HG03108 (cell line): ENCODE data around the gene SLC16A2.

Source experiments
- ATAC-seq: cut with Tn5 transposase; IDR thresholded peaks from one replicate; pipeline ENCODE4 v1.9.1; 2021; ENCODE audit warnings: moderate library complexity; ENCODE audit not compliant: unreplicated experiment

SLC16A2 gene

DNA sequence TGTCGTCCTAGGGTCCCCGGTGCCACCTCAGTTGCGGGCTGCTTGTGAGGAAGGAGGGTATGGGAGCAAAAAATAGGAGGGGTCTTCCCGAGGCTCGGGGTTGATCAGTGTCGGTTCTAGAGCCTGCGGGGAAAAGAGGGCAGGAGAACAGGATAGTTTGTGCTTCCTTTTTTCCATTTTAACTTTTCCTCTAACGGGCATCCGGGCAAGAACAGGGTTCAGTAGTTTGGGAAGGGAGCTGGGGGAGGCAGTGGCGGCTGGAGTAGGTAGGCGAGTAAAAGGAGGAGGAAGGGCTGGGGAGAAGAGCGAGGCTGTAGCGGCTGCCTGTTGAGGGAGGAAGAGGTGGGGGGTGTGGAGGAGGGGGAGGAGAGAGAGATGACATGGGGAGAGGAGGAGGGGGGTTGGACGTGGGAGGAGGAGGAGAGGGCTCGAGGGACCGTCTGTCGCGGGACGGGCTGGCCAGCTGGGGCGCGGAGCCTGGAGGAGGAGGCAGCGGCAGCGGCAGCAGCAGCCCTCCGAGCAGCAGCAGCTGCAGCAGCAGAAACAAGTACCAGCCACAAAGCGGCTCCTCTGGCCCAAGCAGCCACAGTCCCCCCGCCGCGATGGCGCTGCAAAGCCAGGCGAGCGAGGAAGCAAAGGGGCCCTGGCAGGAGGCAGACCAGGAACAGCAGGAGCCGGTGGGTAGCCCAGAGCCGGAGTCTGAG is at the start of gene SLC16A2:
Gene SLC16A2 (plus strand): TSS at position 458 of the 704 bp plus-strand sequence. CDS start 145 bp downstream, at position 603.
- no peak for ATAC-seq

DNA sequence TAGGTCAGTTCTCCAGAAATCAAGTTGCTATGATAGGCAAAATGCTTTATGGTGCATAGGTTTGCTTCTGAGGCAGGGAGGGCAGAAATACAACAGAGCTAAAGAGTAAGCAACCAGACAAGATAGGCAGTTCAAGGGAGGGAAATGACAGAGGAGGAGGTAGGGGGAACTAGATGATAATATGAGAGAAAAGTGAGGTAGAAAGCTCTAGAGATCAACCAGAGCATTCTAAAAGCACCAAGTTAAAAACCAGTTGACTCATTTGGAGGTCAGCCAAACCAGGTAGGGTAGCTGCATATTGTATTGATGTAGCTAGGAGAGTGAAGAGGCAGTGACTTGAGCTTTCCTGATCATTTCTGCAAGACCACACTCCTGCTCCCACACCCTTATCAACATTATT is 49.0 kb upstream of the SLC16A2 start:
- no peak for ATAC-seq

DNA sequence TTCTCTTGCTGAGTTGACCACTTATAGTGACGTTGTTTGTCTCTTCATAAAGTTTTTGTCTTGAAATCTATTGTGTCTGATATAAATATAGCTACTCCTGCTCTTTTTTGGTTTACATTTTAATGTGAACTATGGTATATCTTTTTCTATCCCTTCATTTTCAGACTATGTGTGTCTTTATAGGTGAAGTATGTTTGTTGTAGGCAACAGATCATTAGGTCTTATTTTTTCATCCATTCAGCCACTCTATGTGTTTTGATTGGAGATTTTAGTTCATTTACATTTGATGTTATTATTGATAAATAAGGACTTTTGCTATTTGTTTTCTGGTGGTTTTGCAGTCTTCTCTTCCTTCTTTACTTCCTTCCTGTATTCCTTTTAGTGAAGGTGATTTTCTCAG is 44.0 kb upstream of the SLC16A2 start:
- ATAC-seq, result no peak

DNA sequence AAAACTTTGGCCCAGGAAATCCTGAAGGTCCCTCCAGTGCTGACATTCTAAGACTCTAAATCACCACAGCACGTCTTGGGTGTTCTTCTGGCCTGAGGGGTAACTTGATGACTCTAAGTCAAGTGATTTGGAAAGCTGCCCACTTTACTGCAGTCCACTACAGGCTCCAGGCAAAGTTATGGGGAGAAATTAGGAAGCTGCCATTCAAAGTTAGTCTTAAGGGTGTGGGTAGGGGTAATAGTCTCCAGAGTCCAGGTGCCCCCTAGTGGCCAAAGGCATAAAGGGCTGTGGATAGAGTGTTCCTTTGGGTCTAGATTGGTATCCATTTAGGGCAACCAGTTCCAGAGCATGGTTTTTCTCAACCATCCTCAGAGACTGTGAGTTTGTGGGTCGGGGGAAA is 38.7 kb upstream of the SLC16A2 start:
- ATAC-seq, result no peak

DNA sequence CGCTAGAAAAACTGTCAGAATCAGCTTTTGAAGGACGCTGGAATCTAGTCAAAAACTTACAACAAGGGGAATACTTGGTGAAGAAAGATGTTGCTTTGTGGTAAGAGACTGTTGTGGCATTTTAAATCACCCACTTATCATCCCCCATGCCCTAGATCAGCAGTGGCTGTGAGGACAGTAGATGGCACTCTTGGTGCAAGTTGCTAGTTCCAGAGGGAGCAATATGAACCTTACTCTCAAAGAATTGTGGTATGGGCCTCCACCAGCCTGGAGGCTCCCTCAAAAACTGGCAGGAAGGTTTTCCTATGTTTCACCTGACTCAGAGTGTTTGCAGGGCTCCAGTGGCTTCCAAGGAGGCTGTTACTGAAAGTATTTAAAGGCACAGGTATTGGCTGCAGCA is 37.7 kb upstream of the SLC16A2 start:
- ATAC-seq, result no peak

DNA sequence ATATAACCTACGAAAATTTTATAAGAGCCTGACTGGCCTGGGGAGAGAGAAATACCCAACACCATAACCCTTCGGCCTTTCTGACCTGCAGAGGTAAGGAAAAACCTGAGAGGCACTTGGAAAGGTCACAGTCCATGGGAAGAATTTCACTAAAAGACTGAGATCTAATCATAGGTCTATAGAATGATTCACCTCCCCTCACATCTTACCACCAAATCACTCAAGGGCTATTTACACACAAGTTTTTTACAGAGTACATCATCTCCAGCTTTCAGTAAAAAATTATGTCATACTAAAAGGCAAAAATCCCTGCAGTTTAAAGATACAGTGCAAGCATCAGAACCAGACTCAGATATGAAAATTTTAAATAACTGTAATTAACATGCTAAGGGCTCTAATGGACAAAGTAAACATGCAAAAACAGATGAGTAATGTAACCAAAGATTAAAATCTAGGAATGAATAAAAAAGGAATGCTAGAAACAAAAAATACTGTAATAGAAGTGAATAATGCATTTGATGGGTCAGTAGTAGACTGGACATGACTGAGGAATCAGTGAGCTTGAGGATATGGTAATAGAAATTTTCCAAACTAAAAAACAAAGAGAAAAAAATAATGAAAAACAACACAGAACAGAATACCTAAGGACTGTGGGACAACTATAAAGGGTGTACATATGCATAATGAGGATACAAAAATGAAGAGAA is 32.1 kb upstream of the SLC16A2 start:
- no peak for ATAC-seq

DNA sequence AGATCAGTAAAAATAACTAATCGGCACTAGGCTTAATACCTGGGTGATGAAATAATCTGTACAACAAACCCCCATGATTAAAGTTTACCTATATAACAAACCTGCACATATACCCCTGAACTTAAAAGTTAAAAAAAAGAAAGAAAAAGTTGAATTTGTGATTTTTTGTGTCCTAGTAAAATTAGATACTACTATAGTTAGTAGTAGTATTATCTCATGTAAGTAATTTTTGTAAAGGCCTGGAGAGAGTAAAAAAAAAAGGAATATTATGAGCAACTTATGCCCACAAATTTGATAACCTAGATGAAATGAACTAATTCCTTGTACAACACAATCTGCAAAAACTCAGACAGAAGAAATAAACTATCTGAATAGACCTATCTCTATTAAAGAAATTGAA is 25.7 kb upstream of the SLC16A2 start:
- no peak for ATAC-seq

DNA sequence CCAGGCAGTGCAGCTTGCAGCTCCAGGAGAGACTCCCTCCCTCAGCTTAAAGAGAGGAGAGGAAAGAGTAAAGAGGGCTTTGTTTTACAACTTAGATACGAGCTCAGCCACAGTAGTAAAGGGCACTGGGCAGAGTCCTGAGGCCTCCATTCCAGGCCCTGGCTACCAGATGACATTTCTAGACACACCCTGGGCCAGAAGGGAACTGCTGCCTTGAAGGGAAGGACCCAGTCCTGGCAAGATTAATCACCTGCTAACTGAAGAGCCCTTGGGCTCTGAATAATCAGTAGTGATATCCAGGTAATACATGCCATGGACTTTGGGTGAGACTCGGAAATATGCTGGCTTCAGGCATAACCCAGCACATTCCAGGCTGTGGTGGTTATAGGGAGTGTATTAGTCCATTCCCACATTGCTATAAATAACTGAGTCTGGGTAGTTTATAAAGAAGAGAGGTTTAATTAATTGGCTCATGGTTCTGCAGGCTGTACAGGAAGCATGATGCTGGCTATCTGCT is 15.3 kb upstream of the SLC16A2 start:
- no peak for ATAC-seq

DNA sequence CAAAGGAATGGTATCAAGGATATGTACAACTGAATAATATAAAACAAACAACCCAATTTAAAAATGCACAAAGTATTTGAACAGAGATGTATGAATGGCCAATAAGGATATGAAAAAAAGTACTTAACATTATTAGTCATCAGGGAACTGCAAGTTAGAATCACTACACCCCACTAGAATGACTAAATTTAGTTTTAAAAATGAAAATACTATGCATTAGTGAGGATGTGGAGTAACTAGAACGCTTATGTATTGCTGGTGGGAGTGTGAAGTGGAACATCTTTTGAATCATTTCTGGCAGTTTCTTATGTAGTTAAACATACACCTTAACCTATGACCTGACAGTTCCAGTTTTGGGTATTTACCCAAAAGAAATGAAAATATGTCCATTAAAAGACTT is 13.0 kb upstream of the SLC16A2 start:
- ATAC-seq, result no peak

DNA sequence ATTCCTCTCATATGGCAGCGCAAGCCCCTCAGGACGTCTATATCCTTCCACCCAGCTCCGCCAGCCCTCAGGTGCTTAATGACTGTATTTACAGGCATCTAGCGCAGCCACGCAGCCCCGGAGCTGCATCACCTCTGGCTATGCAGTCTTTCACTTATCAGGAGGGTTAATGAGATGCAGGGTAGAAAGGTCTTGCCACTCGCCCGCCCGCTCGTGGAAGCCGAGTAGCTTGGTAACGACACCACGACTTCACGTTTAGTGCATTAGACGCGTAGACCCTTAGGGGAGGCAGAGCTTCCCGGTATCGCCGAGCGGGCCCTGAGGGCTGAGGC is 1.5 kb upstream of the SLC16A2 start:
- ATAC-seq, result no peak

DNA sequence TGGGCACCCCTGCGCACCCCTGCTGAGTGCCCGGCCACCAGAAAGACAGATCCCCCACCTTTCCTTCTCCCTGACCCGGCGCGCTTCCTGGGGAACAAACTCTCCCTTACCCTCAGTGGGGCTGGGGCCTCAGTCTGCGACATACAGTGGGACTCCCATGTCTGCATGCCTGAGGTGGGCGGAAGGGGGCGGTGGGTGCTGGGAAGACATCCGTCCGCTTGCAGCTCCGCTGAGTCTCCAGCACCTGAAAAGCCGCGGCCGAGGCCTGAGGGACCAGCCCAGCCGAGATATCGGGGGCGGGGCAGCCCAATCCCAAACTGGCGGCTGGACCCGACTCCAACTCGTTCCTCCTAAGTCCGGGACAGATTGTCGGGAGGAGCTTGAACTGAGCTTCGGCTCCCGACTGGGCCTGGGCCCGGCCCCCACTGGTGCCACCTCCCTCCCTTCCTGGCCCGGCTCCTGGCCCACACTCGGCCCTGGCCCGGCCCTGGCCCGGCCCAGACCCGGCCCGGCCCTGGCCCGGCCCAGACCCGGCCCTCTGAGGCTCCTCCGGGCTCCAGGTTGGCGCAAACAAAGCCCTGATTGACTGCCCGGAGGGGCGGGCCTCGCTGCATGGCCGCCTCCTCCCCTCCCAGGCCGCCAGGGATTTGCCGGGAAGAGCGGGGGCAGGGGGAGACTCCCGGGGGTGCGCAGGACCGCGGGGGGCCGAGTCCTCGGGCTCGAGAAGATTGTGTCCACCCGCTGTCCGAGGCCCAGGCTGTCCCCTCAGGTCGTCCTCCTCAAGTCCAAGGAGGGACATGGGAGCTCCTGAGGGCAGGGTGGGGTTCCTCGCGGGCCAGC is 877 bp upstream of the SLC16A2 start:
- no peak for ATAC-seq

DNA sequence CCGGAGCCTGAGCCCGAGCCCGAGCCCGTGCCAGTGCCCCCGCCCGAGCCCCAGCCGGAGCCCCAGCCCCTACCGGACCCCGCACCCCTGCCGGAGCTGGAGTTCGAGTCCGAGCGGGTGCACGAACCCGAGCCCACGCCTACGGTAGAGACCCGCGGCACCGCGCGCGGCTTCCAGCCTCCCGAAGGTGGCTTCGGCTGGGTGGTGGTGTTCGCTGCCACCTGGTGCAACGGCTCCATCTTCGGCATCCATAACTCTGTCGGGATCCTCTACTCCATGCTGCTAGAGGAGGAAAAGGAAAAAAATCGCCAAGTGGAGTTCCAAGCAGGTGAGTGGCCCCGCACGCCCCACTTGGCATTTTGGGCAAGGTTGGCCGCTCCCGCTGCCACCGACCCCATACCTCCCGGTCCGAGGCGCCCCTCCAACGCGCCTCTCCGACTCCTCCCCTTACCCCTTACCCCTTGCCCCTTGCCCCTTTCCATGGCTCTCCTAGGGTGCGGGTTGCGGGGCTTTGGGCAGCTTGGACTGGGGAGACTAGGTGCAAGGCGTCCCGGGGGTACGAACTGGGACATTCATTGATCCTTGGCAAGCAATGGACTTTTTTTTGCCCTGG is 553 bp downstream of the SLC16A2 start:
- no peak for ATAC-seq

DNA sequence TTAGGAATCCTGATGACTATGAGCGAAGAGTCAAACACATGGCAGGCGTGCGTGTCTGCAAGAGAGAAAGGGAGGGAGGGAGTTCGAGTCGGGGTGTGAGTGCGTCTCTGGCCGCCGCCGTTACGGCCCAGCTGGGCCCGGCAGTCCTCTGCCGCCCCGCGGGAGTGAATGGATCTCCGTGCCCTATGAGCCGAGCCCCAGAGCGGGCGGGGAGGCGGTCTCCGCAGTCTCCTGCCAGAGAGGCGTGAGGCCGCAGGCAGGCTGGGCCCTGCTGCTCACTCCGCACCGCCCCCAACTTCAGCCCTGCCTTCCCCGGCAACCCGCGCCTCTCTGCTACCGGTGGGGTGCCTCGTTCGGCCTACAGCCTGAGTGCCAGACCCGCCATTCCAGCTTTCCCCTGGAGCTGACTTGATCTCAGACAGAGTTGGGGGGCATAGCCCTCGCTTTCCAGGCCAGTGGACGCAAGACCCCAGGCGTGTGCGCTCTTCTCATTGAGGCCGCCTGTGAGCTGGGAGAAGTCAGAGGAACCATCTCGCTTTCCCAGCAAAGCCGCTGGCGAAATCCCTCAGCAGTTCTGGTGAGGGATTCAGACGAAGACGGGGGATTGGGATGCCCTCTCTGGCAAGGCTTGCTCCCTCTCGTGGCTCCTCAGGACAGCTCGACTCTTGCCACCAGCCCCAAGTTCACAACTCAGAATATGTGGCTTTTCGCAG is 1.4 kb downstream of the SLC16A2 start:
- ATAC-seq, result no peak

DNA sequence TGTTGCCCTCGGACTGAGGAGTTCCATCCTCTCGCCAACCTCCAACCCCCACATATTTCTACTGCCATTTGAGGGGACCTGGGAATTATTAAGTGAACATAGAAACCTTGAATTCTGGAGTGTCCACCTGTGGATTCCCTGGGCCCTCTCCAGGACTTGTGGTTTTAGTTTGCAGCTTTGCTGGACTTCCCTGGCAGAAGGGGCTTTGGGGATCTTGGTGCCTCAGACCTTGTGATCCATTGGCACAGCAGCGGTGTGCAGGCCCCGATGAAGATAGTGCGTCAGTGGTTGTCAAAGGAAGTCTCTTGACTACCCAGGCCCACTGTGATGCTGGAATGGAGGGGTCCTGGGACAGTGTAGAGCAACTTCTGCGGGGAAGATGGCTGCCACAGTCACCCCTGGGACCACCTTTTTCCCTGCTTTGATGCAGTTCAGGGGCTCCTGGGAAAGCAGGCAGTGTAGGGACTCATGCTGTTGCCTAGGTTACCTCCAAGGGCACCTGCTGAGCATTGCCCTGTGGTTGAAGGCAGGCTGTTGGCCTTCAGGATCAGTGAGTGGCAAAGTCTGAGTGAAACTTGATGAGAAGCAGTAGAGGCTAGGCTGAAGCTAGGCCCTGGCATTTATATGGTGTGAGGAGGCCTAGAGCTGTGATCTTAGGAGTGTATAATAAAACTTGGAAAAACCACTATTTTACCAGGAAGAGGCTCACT is 2.2 kb downstream of the SLC16A2 start:
- ATAC-seq, result no peak

DNA sequence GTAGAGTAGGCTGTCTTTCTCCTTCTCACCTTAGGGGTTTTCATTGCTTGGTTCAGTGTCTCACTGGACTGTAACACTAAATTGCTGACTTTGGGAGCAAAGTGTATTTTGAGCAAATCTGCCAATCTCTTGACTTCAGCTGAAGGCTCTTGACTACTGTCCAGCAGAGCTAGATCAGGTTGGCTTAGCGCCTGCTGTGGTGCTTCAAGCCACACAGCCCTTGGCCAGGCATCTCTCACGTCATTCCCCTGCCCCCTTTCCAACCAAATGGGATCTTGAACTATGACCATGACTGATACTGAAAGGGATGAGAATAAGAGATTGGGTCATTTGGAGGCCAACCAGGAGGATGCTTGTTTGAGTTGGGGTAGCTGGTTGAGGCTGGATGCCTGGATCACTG is 4.8 kb downstream of the SLC16A2 start:
- no peak for ATAC-seq

DNA sequence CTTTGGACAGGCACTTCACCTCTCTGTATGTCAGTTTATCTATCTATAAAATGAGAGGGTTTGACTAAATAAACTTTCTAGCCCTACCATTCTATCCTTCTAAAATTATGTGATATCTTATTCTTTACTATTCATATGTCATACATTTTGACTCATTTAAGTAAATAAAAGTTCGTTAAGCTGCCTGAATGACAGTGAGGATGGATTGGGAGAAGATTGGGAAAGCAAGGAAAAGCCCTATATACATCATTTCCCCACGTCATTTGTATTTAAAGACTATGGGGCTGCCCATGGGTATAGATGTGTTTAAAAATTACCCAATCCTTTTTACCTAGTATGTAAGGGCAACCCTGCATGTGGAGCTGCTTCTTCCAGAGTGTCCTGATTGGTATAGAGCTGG is 5.3 kb downstream of the SLC16A2 start:
- no peak for ATAC-seq

DNA sequence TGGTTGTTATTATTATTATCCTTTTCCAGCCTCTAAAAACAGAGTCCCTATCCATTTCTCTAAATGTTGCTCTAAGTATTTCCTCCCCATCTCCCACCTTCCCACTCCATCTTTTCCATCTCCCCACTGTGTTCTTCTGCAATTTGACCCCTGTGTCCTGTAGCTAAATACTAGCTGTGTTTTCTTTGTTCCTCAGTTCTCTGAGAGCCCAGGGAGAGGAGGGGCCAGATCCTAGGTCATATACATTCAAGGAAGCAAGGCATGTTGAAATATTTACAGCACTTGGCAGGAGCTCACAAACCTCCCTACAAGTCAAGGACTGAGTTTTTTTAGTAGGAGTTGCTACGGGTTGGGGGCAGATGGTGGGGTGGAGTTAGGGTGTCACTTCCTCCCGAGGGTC is 10.5 kb downstream of the SLC16A2 start:
- no peak for ATAC-seq

DNA sequence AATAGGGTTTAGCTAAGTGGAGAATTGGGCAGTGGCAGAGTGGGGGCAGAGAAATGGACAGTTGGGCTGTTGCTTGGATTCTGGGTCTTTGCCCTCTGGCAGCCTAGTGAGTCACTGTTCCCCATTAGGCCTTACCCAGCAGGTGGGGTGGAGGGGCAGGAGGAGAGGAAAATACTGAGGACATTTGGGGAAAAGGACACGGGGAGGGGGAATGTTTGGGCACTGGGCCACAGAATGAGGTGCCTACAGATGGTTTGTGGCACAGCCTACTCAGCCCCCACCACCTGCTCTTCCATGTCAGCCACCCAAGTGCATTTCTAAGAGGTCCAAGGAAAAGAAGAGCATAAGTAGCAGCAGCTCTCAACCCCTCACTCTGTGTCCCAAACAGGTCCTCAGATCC is 13.0 kb downstream of the SLC16A2 start:
- ATAC-seq, result no peak

DNA sequence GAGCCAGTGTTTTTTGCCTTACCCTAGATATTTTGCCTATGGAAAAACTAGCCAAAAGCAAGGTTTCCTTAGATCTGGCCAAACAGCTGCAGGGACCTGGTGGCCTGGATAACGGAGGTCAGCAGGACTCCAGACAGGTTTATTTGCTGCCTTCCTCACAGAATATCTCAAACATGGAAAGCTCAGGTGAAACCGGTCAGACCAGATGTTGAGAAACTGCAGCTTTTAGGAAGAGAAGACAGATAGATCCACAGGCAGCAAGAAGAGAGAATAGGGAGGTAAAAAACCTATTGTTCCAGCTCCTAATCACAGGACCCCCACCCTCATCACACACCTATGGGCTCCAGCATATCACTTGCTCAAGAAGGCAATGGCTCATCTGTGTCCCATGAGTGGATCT is 16.2 kb downstream of the SLC16A2 start:
- no peak for ATAC-seq

DNA sequence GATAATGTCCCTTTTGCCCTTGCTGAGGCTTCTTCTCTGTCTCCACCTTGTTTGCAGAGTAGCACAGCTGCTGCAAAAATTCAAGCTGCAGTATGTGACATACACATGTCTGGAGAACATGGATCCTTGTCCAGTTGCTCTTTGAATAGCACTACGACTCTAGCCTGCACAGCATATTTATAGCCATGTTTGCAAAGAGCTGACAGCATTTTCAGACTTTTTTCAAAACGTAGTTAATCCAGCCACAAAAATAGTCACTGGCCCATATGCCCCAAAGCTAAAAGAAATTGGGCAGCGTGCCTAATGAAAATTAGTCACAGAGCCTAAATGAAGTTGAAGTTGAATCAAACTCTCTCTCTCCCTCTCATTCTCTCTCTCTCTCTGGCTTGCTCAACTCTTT is 17.5 kb downstream of the SLC16A2 start:
- ATAC-seq, result no peak
